ENCODE measurements around the gene POM121. TPM values are rescaled to one million over a fixed set of nuclear protein-coding genes. Genes with fewer than 3 reads are reported as not detected.
A peak's percentile ranks its signal among the peaks of the same experiment; 100 is the strongest.
"Not testable (repeated sequence)": the region's sequence is repeated elsewhere in the genome, so short reads cannot be mapped to it uniquely, and the experiment has no call there.

POM121 gene
- total and polyA plus RNA-seq, 2 donors (not counting 1 experiment from before 2014, with no cell fraction given) = 4.8 to 6.3 TPM

GRCh38 chr7:72946130-72946745 lies 21.3 kb downstream of the POM121 start:
- not testable (repeated sequence) for H3K9ac ChIP-seq (ENCODE audit: insufficient read depth, low read length); H2AFZ ChIP-seq (ENCODE audit: low read length); H3K9me3 ChIP-seq (ENCODE audit: control insufficient read depth, insufficient read depth, low read depth, low read length); H3K27me3 ChIP-seq (ENCODE audit: control insufficient read depth, insufficient read depth, low read length); DNase-seq (ENCODE audit: low read depth in 2 of 2); H3K4me1 ChIP-seq (ENCODE audit: control insufficient read depth, extremely low read depth, insufficient read depth, low read length); H3K36me3 ChIP-seq (ENCODE audit: control insufficient read depth, insufficient read depth, low read length); H3K79me2 ChIP-seq (ENCODE audit: control insufficient read depth, insufficient read depth, low read length); H3K27ac ChIP-seq (ENCODE audit: insufficient read depth, low read length); H3K4me2 ChIP-seq (ENCODE audit: extremely low read depth, insufficient read depth, low read length); H3K4me3 ChIP-seq (replicated peaks in 1 of 4; ENCODE audit: control extremely low read depth in 1 of 4, insufficient read depth in 1 of 4, low read depth in 3 of 4, low read length in 4 of 4); H4K20me1 ChIP-seq (ENCODE audit: control insufficient read depth, extremely low read depth, insufficient read depth, low read length)
- TF ChIP-seq, protein P1, sequence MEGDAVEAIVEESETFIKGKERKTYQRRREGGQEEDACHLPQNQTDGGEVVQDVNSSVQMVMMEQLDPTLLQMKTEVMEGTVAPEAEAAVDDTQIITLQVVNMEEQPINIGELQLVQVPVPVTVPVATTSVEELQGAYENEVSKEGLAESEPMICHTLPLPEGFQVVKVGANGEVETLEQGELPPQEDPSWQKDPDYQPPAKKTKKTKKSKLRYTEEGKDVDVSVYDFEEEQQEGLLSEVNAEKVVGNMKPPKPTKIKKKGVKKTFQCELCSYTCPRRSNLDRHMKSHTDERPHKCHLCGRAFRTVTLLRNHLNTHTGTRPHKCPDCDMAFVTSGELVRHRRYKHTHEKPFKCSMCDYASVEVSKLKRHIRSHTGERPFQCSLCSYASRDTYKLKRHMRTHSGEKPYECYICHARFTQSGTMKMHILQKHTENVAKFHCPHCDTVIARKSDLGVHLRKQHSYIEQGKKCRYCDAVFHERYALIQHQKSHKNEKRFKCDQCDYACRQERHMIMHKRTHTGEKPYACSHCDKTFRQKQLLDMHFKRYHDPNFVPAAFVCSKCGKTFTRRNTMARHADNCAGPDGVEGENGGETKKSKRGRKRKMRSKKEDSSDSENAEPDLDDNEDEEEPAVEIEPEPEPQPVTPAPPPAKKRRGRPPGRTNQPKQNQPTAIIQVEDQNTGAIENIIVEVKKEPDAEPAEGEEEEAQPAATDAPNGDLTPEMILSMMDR (conservative IDR thresholded peaks at IDR 0.05 in 1 of 2, IDR thresholded peaks at IDR 0.05 in 1 of 2; ENCODE audit: low read depth in 1 of 2, low read length in 2 of 2) = peak; percentile 28 to 34

DNA sequence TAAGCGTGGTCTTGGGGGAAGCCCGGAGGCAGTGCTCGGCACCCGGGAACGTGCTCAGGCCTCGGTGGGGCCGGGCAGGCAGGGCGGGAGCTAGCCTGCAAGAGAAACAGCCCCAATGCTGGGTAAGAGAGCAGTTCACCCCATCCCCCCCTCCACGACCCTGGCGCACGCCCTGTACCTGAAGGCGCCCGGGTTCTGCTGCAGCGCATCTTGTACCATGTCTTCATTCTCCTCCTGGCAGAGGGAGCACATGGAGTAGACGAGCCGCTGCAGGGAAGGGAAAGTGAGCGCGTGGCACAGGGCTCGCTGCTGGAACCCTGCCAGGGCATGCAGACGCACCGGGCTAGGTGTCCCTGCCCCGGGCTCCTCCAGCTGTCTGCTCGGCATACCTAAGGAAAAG lies 23.8 kb downstream of the POM121 start:
- H2AFZ ChIP-seq (ENCODE audit: low read length); H3K9me3 ChIP-seq (ENCODE audit: control insufficient read depth, insufficient read depth, low read depth, low read length); H3K79me2 ChIP-seq (ENCODE audit: control insufficient read depth, insufficient read depth, low read length); H4K20me1 ChIP-seq (ENCODE audit: control insufficient read depth, extremely low read depth, insufficient read depth, low read length); H3K9ac ChIP-seq (ENCODE audit: insufficient read depth, low read length); H3K4me2 ChIP-seq (ENCODE audit: extremely low read depth, insufficient read depth, low read length); DNase-seq (ENCODE audit: low read depth in 2 of 2); H3K27me3 ChIP-seq (ENCODE audit: control insufficient read depth, insufficient read depth, low read length); H3K4me1 ChIP-seq (ENCODE audit: control insufficient read depth, extremely low read depth, insufficient read depth, low read length); H3K4me3 ChIP-seq (replicated peaks in 1 of 4; ENCODE audit: control extremely low read depth in 1 of 4, insufficient read depth in 1 of 4, low read depth in 3 of 4, low read length in 4 of 4); H3K36me3 ChIP-seq (ENCODE audit: control insufficient read depth, insufficient read depth, low read length); H3K27ac ChIP-seq (ENCODE audit: insufficient read depth, low read length): not testable (repeated sequence)

DNA sequence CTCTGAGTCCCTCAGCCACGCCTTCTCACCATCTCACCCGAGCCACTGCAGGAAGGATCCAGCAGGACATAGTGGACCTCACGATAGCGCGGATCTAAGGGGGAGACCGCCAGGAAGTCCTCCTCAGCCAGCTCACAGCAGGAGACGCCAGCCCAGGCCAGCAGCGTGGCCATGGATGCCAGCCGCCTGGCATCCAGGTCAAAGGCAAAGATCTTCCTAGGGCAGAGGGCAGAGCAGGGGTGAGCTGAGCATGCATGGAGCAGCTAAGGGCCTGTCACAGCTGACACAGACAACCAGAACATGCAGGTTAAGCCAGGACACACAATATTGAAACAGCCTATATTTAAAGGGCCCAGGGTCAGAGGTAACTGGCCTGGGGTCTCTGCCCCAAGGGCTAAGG lies 24.4 kb downstream of the POM121 start:
- not testable (repeated sequence) for H3K9ac ChIP-seq (ENCODE audit: insufficient read depth, low read length); H3K4me3 ChIP-seq (replicated peaks in 1 of 4; ENCODE audit: control extremely low read depth in 1 of 4, insufficient read depth in 1 of 4, low read depth in 3 of 4, low read length in 4 of 4); H4K20me1 ChIP-seq (ENCODE audit: control insufficient read depth, extremely low read depth, insufficient read depth, low read length); H2AFZ ChIP-seq (ENCODE audit: low read length); H3K27me3 ChIP-seq (ENCODE audit: control insufficient read depth, insufficient read depth, low read length); H3K9me3 ChIP-seq (ENCODE audit: control insufficient read depth, insufficient read depth, low read depth, low read length); H3K36me3 ChIP-seq (ENCODE audit: control insufficient read depth, insufficient read depth, low read length); H3K4me2 ChIP-seq (ENCODE audit: extremely low read depth, insufficient read depth, low read length); H3K27ac ChIP-seq (ENCODE audit: insufficient read depth, low read length); H3K4me1 ChIP-seq (ENCODE audit: control insufficient read depth, extremely low read depth, insufficient read depth, low read length); H3K79me2 ChIP-seq (ENCODE audit: control insufficient read depth, insufficient read depth, low read length); DNase-seq (ENCODE audit: low read depth in 2 of 2)

DNA sequence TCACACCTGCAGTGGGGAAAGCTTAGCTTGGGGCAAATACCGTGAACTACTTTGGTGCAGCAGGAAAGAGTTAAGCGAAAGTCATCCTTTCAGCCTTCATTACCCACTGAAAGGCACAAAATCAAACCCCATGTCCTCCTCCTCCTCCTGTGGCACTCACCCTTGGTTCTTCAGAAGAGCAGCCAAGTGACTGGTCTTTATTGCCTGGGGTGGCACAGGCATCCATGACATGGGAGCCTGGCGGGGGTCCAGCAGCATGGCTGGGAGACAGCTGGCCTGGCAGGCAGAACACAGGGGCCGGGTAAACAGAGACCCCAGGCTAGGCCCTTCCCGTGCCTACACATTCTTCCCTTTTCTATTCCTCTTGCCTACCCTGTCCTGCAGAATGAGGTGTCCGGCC lies 24.8 kb downstream of the POM121 start:
- not testable (repeated sequence) for H4K20me1 ChIP-seq (ENCODE audit: control insufficient read depth, extremely low read depth, insufficient read depth, low read length); H3K9me3 ChIP-seq (ENCODE audit: control insufficient read depth, insufficient read depth, low read depth, low read length); H3K79me2 ChIP-seq (ENCODE audit: control insufficient read depth, insufficient read depth, low read length); H3K4me1 ChIP-seq (ENCODE audit: control insufficient read depth, extremely low read depth, insufficient read depth, low read length); H3K9ac ChIP-seq (ENCODE audit: insufficient read depth, low read length); H3K4me3 ChIP-seq (replicated peaks in 1 of 4; ENCODE audit: control extremely low read depth in 1 of 4, insufficient read depth in 1 of 4, low read depth in 3 of 4, low read length in 4 of 4); H2AFZ ChIP-seq (ENCODE audit: low read length); H3K4me2 ChIP-seq (ENCODE audit: extremely low read depth, insufficient read depth, low read length); H3K27ac ChIP-seq (ENCODE audit: insufficient read depth, low read length); H3K27me3 ChIP-seq (ENCODE audit: control insufficient read depth, insufficient read depth, low read length); H3K36me3 ChIP-seq (ENCODE audit: control insufficient read depth, insufficient read depth, low read length)
- DNase-seq (ENCODE audit: low read depth in 2 of 2) = peak in 1 of 2 donors; percentile 5

DNA sequence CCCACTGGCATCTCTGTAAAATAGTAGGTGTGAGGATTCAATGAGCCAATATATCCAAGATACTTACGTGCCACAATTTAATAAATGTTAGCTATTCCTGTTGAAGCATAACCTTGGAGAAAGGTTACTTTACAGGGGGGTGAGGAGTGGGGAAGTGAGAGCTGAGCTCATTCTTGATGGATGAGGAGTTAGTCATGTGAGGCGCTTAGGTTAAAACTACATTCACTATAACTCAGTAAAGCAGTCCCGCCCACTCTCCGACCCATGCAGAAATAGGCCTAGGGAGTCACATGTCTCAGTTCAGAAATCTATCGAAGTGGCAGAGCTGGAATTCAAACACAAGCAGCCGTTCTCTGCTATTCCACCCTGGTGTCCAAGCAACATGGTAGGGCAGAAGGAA lies 25.5 kb downstream of the POM121 start:
- not testable (repeated sequence) for H3K4me2 ChIP-seq (ENCODE audit: extremely low read depth, insufficient read depth, low read length); H3K9ac ChIP-seq (ENCODE audit: insufficient read depth, low read length); H4K20me1 ChIP-seq (ENCODE audit: control insufficient read depth, extremely low read depth, insufficient read depth, low read length); H3K36me3 ChIP-seq (ENCODE audit: control insufficient read depth, insufficient read depth, low read length); H3K4me3 ChIP-seq (replicated peaks in 1 of 4; ENCODE audit: control extremely low read depth in 1 of 4, insufficient read depth in 1 of 4, low read depth in 3 of 4, low read length in 4 of 4); H3K27me3 ChIP-seq (ENCODE audit: control insufficient read depth, insufficient read depth, low read length); DNase-seq (ENCODE audit: low read depth in 2 of 2); H3K4me1 ChIP-seq (ENCODE audit: control insufficient read depth, extremely low read depth, insufficient read depth, low read length); H3K27ac ChIP-seq (ENCODE audit: insufficient read depth, low read length); H3K9me3 ChIP-seq (ENCODE audit: control insufficient read depth, insufficient read depth, low read depth, low read length); H2AFZ ChIP-seq (ENCODE audit: low read length); H3K79me2 ChIP-seq (ENCODE audit: control insufficient read depth, insufficient read depth, low read length)

DNA sequence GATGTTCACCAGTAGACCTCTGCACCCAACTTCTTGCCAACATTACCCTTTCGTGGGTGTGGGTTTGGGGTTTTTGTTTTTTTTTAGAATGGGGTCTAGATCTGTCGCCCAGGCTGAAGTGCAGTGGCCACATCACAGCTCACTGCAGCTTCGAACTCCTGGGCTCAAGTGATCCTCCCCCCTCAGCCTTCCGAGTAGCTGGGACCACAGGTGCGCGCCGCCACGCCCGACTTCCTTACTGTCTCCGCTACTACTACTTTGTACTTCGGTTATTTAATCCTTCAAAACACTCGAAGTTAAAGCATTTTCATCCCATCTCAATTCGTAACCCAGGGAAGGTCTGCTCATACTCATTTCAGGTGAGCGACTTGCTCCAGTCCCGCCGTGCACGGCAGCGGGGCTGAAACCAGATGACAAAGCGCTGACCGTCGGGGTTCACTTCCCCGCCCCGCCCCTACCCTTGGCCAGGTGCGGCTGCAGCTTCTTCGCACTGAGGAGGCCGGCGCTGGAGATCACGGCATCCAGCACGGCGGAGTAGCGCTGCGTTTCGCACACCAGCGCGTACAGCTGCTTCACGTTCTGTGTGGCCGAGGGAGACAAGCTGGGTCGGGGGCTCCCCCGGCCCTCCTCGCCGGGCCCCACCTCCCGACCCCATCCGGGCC lies 29.1 kb downstream of the POM121 start:
- H3K9ac ChIP-seq (ENCODE audit: insufficient read depth, low read length); H3K9me3 ChIP-seq (ENCODE audit: control insufficient read depth, insufficient read depth, low read depth, low read length); H2AFZ ChIP-seq (ENCODE audit: low read length); H3K36me3 ChIP-seq (ENCODE audit: control insufficient read depth, insufficient read depth, low read length); H3K27me3 ChIP-seq (ENCODE audit: control insufficient read depth, insufficient read depth, low read length); H3K4me1 ChIP-seq (ENCODE audit: control insufficient read depth, extremely low read depth, insufficient read depth, low read length); DNase-seq (ENCODE audit: low read depth in 2 of 2); H3K4me2 ChIP-seq (ENCODE audit: extremely low read depth, insufficient read depth, low read length); H4K20me1 ChIP-seq (ENCODE audit: control insufficient read depth, extremely low read depth, insufficient read depth, low read length); H3K27ac ChIP-seq (ENCODE audit: insufficient read depth, low read length); H3K79me2 ChIP-seq (ENCODE audit: control insufficient read depth, insufficient read depth, low read length): not testable (repeated sequence)
- peak overlapping the region in 2 of 4 experiments; percentile 39 to 42 for H3K4me3 ChIP-seq (replicated peaks in 1 of 4; ENCODE audit: control extremely low read depth in 1 of 4, insufficient read depth in 1 of 4, low read depth in 3 of 4, low read length in 4 of 4)
